DMS153 (cell line): ENCODE data around the gene MSRB3.
"Not testable (repeated sequence)": the region's sequence is repeated elsewhere in the genome, so short reads cannot be mapped to it uniquely, and the experiment has no call there.

Source experiments
- DNase-seq: peaks from one replicate; lab custom pipeline; 2025; lab: John Stamatoyannopoulos, UW

MSRB3 gene

DNA sequence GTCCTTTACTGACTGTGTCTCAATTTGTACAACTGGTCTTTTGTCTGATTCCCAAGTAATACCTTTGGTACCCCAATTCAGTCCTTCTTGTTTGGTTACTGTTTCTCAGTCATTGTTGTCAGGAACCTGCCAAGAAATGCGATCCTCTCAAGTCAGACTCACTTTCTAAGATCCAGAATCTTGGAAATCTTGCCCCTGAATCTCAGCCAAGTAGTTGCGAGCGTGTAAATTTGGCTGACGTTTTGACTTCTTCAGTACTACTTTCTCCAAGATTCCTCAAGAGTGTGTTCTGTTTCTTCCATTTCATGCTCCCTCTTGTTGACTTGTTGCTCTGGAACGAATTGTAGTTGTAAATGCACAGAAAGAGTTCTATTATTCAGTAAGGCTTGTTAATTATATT is 114.0 kb downstream of the MSRB3 start:
- DNase-seq: no peak

DNA sequence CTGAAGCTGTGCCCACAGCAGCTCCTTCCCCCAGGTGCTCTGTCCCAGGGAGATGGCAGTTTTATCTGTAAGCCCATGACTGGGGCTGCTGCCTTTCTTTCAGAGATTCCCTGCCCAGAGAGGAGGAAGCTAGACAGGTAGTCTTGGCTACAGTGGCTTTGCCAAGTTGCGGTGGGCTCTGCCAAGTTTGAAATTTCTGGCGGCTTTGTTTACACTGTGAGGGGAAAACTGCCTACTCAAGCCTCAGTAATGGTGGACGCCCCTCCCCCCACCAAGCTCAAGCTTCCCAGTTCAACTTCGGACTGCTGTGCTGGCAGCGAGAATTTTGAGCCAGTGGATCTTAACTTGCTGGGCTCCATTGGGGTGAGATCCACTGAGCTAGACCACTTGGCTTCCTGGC is 124.7 kb downstream of the MSRB3 start:
- DNase-seq: no peak

DNA sequence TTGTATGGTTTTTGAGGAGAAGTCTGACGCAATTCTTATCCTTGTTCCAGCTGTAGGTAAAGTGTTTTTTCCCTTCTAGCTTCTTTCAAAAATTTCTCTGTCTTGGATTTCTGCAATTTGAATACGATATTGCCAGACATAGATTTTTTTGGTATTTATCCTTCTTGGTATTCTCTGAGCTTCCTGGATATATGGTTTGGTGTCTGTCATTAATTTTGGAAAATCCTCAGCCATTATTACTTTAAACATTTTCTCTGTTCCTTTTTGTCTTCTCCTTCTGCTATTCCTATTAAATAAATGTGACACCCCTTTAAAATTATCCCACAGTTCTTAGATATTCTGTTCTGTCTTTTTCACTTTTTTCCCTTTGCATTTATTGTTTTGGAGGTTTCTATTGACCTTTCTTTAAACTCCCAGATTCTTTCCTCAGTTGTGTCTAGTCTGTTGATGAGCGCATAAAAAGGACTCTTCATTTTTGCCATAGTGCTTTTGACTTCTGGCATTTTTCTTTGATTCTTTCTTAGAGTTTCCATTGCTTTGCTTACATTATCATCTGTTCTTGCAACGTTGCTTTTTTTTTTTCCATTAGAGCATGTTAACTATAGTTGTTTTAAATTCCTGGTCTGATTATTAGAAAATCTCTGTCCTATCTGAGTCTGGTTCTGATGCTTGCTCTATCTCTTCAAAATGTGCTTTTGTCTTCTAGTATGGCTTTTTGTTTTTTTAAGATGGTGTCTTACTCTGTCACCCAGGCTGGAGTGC is 129.1 kb downstream of the MSRB3 start:
- DNase-seq: no peak

DNA sequence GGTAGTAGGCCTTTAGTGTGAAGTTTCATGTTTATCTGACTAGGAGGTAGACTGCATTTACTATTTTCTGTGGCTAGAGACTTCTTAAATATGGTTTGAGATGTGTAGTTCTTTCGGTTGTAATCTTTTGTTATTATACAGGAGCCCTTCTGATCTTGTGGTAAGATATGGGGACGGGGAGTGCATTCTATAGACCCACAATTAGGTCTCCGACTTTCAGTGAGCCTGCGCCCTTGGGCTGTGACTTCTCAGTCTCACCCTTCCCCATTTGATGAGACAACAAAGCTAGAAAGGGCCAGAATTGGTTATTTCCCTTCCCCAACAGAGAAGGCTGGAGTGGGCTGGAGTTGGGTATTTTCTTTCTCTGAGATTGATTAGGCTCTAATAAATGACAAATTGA is 130.0 kb downstream of the MSRB3 start:
- DNase-seq: no peak

DNA sequence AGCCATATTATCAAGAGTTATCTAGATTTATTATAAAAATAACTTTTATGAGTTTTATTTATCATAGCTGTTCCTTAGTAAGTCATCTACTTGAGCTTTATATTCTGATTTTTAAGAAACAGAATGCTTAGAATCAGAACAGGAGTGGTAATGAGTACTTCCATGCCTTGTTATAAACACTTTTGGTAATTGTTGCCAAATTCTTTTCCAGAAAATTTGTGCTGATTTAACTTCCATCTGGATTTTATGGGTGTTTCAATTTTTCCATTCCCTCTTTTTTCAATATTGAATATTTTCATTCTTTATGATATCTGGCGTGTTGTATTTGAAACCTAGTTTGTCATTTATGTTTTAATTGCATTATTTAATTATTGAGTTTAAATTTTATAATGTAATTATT is 131.2 kb downstream of the MSRB3 start:
- DNase-seq: no peak

DNA sequence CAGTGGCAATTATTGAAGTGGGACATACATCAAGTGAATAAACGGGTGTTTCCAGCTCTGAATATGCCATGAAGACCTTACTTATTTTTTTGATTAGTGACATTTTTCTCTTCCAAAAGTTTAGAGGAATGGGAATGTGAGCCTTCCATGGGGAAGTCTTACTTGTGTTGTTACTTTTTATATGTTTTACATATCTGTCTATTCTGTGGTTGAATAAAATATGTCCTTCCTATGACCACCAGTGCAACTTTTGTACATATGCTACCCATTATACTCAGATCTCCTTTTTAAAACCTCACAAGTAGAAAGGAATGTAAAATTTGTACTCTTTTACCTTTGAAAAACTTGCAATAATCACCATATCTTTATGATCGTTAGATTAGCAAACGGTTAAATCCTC is 132.7 kb downstream of the MSRB3 start:
- no peak for DNase-seq

DNA sequence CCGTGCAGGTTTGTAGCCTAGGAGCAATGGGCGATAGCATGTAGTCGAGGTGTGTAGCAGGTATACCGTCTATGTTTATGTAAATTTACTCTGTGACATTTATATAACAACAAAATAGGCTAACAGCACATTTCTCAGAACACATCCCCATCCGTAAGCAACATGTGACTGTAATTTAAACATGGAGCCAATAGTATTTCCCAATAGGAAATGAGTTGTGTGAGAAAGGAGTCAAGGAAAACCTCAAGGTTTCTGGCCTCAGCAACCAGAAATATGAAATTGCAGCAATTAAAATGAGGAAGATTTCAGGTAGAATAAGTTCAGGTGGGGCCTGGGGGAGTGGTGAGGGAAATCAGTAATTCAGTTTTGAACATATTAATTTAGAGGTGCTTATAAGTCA is 136.0 kb downstream of the MSRB3 start:
- no peak for DNase-seq

DNA sequence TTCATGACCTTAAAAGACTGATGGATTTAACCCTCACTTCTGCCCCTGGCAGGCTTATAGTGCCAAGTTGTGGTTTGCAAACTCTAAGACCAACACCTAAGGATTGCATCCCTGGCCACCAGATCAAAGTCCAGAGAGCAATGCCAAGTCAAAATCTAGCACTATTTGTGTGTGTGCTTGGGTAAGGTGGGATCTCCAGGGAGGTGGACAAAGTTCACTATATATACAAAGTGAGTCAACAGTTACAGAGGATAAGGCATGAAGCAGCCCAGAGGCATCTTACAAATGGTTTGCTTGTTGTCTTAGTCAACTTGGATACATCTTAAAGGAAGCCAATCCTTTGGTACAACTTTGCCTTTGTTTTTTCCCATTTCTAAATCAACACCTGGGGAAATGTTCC is 137.3 kb downstream of the MSRB3 start:
- DNase-seq: no peak

DNA sequence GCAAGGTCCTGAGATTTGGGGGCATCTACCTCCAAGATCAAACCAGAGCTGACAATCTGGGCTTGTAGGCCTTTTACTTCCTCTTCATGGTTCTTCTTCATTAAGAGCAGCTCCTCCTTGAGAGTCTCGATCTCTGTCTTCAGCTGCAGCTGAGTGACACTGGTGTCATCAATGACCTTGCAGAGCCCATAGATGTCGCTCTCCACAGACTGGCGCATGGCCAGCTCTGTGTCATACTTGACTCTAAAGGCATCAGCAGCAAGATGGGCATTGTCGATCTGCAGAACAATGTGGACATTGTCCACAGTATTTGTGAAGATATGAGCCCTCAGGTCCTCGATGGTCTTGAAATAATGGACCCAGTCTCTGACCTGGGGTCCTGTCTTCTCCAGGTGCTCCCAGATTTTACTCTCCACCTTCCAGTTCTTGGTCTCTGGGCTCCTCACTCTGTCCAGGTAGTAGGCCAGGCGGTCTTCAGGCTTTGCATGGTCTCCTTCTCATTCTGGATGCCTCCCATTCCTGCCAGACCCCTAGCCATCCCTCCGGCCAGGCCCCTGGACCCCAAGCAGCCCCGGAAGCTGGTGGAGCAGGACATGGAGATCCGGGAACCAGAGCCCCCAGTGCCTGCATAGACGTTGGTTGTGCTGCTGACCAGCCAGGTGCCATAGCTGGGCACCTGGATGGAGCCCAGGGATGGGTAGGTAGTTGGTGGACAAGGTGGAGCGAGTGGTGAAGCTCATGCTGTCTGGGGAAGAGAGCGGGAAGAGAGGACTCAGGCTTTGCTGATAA is 141.0 kb downstream of the MSRB3 start:
- no peak for DNase-seq

DNA sequence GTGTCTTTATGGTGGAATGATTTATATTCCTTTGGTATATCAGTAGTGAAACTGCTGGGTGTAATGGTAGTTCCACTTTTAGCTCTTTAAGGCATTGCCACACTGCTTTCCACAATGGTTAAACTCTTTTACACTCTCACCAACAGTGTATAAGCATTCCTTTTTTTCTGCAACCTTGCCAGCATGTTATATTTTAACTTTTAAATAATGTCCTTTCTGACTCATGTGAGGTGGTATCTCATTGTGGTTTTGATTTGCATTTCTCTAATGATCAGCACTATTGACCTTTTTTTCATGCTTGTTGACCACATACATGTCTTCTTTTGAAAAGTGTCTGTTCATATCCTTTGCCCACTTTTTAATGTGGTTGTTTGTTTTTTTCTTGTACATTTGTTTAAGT is 142.5 kb downstream of the MSRB3 start:
- DNase-seq: no peak

DNA sequence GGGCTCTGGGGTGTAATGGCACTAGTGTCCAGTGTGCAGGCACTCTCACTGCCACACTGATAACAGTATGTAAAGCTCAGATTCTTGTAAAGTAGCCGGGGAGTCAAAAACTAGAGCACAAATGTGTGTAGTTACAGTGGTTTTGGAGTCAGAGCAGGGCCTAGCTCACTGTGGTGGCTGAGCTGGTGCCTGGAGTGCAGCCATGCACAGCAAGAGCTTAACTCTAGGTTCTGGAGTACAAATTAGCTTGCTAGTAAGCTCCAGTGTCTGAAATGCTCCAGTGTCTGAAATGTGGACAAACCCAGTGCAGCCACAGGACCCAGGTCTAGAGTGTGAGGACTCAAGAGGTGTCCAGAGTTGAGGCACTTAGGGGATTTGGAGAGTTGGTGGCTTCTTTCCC is 149.2 kb downstream of the MSRB3 start:
- DNase-seq: no peak

DNA sequence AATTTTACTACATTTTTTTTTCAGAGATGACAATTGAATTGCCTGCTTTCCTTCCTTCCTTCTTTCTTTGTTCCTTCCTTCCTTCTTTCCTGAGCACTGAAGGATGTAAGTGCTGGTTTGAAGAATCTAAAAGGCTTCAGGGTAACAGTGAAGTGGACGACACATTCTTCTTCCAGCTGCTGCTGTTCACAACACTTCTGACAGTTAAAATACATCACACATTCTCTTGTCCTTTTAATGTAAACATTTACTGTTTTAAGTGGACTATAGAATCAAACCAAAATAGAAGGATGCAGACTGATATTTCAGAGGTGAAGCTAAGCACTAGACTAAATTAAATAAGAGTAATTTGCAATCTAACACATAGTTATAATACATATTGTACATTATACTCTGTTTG is 151.5 kb downstream of the MSRB3 start:
- DNase-seq: no peak

DNA sequence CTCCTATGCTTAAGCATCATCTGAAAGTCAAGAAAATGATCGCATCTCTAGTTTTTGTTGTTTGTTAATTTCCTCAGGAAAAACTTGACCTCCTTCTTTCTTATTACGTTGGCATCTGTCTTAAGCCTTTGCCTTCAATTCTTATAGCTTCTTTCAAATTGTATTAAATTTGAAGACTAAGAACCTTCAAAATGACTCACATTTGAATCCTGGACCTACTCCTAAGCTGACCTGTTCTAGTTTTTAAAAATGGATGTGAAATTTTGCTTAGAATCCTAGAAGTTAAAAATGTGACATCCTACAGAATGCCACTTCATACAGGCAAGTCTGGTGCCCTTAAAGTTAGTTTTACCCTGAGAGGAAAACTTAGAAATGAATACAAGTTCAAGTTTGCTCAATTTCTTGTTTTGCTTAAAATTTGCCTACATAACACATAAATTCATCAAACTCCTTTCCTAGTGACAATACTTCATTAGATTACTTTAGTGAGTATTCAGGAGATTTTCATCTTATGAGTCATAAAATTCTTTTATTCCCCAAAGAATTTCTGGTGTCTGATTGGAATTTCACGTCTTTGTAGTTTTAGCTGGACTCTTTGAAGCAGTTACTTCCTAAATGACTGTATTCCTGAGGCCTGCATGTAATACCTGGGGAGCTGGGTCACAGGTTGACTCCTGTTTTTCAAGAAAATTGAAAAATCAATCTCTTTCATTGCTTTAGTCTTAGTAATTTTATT is 152.3 kb downstream of the MSRB3 start:
- DNase-seq: no peak

DNA sequence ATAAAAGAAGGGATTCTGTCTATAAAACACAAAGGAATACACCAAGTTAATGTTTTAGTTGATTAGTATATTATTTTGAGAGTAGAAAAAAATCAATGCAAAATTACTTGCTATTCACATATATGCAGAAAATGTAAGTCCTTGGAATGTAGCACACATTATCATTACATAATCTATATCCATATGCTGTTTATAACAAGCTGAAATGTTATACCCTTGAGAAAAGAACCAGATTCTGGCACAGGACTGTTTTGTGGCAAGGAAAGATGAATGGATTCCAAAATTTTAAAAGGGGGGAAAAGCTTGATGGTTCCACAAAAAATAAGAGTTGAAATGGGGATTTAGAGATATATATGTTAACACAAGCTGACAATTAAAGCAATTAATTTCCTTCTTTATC is 153.6 kb downstream of the MSRB3 start:
- no peak for DNase-seq

DNA sequence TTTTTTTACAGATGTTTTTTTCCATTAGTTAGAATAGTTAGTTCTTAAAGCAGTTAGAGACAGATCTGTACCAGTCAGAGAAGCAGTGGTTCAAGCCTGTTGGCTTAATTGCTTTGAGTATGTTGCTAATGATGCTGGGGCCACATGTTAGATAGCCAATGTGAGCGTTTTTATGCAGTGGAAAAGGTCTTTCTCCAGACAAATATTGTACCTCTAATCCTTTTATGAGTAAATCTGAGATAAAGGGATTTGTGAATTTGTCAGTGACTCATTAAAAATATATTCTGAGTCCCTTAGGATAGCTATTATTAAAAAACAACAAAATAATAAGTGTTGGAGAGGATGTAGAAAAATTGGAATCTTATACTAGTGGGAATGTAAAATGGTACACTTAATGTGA is 154.2 kb downstream of the MSRB3 start:
- no peak for DNase-seq

DNA sequence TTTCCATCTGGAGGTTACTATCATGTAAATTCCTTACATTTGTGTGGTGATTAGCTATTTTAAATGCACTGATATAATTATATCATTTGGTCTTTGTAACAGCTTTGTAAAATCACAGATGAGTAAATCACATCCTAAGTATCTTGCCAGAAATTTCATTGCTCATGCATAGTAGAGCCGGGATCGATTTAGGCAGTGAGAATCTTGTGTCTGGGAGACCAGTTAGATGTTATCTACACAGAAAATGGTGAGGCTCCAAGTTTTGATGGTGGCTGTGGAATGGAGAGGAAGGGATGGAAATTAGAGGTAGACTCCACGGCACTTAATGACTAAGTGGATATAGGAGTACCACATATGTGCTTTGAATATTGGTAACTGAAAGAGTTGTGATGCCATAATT is 156.3 kb downstream of the MSRB3 start:
- no peak for DNase-seq

DNA sequence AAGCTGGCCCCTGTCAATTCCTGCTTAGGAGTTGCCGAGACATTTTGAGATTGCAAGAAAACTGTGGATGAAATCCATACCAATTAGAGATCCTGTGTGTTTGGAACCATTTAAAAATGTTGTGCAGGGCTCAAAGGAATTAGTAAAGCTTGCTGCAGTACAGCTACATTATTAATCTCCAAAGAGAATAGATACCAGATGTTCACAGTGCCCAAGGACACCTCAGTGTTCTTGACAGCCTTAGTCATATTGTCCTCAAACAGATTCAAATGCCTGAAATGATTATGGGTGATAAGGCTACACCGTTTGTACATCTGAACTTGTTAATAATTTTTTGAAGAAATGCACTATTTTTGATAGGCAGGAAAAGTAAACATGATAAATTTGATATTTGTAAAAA is 164.6 kb downstream of the MSRB3 start:
- DNase-seq: no peak

DNA sequence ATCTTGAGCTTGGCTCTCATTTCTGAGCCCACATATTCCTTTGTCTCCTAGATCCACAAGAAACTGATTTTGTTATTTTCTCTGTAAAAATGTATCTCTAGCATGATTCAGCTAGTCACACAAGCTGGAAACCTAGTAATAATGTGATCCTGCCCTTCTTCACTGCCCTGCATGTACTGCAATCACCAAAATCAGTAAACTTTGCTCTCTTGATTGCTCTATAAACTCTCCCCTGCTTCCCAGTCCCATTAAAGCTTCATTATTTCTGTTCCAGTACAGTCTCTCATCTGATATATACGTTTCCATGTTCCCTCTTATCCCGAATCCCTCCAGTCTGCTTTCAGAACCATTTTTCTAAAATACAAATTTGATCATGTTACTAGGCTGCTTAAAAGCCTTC is 166.5 kb downstream of the MSRB3 start:
- DNase-seq: no peak

DNA sequence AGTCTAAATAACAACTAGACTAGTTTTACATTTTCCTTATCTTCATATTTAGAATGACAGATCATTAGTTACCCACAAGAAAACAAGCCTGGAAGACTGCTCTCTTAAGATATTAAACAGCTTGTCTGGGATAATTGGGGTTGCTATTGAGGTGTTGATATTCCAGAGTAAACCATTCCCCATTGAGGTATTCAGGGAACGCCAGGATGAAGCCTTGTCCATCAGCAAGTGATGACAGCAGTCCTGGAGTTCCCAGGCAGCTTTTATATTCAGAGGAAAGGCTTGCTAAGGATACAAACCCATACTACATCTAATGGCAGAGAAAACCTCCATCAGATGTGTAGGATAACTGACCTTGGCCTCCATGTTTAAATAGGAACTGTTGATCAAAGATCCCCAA is 168.4 kb downstream of the MSRB3 start:
- DNase-seq: no peak

DNA sequence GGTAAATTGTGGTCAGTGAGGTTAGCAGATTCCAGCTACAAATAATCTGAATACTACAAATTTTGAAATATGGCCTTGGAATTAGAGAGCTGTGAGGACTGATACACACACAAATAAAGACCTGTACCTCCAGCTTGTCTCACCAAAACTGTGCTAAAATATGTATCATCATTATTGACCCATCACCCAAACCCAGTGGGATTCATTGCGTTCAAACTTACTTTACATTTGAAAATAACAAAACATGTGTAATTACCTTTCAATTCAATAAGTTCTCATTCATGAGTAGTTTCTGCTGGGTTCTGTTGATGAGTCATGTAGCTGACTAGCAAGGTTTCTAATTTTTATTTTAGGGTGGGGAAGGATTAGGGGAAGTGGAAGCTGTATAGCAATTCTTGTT is 170.9 kb downstream of the MSRB3 start:
- DNase-seq: no peak

DNA sequence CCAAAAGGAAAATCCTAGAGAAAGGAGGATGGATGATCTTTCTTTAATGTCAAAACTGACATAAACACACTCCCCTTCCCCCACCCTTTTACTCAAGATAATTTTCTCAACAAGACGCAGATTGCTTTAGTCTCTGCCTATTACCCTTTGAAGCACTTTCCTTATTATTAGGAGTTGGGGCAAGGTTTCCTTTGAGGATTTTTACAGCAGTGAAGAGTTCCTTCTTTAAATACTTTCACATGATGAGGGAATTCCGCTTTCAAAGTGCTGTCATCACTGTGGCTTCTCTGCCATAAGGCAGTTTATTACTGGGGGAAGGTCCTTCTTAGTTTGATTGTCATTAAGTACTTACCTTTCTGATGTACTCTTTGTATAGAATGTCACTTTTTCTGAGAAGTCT is 172.1 kb downstream of the MSRB3 start:
- no peak for DNase-seq

DNA sequence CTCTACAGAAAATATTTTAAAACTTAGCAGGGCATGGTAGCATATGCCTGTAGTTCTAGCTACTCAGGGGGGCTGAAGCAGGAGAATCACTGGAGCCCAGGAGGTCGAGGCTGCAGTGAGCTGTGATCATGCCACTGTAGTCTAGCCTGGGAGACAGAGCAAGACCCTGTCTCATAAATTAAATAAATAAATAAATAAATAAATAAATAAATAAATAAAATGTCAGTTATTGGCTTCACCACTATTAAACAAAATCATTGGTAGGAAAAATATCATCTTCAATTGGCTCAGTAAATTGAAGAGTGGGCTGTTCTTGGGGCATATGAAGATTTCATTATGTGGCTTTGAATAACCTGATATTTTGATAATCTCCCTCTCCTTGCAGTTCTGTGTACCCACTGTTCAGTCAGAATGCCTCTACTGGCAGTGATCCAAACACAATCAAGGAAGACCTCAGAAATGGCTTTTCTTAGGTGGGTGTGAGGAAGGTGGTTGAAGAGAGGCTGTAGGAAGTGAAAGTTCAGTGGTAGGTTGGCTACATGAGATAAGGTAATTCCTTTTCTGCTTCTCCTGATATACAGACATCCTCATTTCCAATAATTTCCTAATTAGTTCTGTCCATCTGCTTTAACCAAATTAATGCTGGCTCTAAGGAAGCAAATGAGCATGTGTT is 175.8 kb downstream of the MSRB3 start:
- no peak for DNase-seq

DNA sequence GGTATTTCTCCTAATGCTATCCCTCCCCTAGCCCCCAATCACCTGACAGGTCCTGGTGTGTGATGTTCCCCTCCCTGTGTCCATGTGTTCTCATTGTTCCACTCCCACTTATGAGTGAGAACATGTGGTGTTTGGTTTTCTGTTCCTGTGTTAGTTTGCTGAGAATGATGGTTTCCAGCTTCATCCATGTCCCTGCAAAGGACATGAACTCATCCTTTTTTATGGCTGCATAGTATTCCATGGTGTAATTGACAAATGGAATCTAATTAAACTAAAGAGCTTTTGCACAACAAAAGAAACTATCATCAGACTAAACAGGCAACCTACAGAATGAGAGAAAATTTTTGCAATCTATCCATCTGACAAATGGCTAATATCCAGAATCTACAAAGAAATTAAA is 178.9 kb downstream of the MSRB3 start:
- DNase-seq: not testable (repeated sequence)
